K562 (cell line): ENCODE results near the gene FASTKD1. TPM values are rescaled to one million over a fixed set of nuclear protein-coding genes. Genes with fewer than 3 reads are reported as not detected.
A peak's percentile ranks its signal among the peaks of the same experiment; 100 is the strongest.

Source experiments
- ARID2 ChIP-seq: fragments of 450-650 bp; IDR thresholded peaks from 2 replicates; pipeline ENCODE4 v1.6.1; 2017; ENCODE audit warnings: antibody characterized with exemption, mild to moderate bottlenecking
- ATF7 ChIP-seq: fragments of 450-650 bp; IDR thresholded peaks from 2 replicates; pipeline ENCODE4 v1.7.1; 2014; ENCODE audit warnings: mild to moderate bottlenecking, moderate library complexity
- HES1 ChIP-seq: fragments of 450-650 bp; IDR thresholded peaks from 2 replicates; pipeline ENCODE4 v1.6.1; 2016; ENCODE audit warnings: low read depth, mild to moderate bottlenecking, moderate library complexity
- HMG20A ChIP-seq: fragments of 450-650 bp; formaldehyde crosslinking; conservative IDR thresholded peaks from 2 replicates; pipeline ENCODE4 v1.4.0; 2020; ENCODE audit warnings: mild to moderate bottlenecking, mixed read lengths
- IFI16 ChIP-seq: fragments of 250-450 bp; sonication (Bioruptor Pico); IDR thresholded peaks from 2 replicates; pipeline ENCODE4 v2.1.2; 2022; ENCODE audit warnings: mild to moderate bottlenecking, inconsistent platforms
- MTA1 ChIP-seq: fragments of 450-650 bp; IDR thresholded peaks from 2 replicates; pipeline ENCODE4 v1.6.1; 2017; ENCODE audit warnings: borderline replicate concordance
- PBX2 ChIP-seq, 2 experiments: IDR thresholded peaks in 1 of 2; conservative IDR thresholded peaks in 1 of 2; 2 replicates each; pipeline ENCODE4 v1.6.1; 2016; ENCODE audit warnings: low read depth in 2 of 2, mild to moderate bottlenecking in 1 of 2, missing compliant biosample characterization in 1 of 2, missing genetic modification characterization in 1 of 2, moderate library complexity in 1 of 2
- SAFB2 ChIP-seq: fragments of 200-400 bp; formaldehyde crosslinking; IDR thresholded peaks from 2 replicates; pipeline ENCODE4 v1.6.1; 2018; ENCODE audit warnings: borderline replicate concordance, low read length, low read depth, moderate library complexity; ENCODE audit not compliant: severe bottlenecking
- SETDB1 ChIP-seq: IDR thresholded peaks from one replicate; pipeline ENCODE4 v1.6.1; 2012; ENCODE audit warnings: low read length, control low read depth, inconsistent platforms
- SOX6 ChIP-seq: fragments of 450-650 bp; IDR thresholded peaks from 2 replicates; pipeline ENCODE4 v1.6.1; 2014; ENCODE audit warnings: mild to moderate bottlenecking
- TAF9B ChIP-seq: fragments of 450-650 bp; IDR thresholded peaks from 2 replicates; pipeline ENCODE4 v1.6.1; 2018; ENCODE audit warnings: mild to moderate bottlenecking; ENCODE audit not compliant: partially characterized antibody
- XRCC5 ChIP-seq: fragments of 200-400 bp; formaldehyde crosslinking; IDR thresholded peaks from 2 replicates; pipeline ENCODE4 v1.6.1; 2017; ENCODE audit warnings: low read depth, mild to moderate bottlenecking, low read length
- ZNF121 ChIP-seq: sonication (generic); formaldehyde crosslinking; conservative IDR thresholded peaks from 2 replicates; pipeline ENCODE4 v1.8.0; 2022; ENCODE audit warnings: missing genetic modification reagents
- ZNF655 ChIP-seq: fragments of 250-450 bp; sonication (Bioruptor Pico); IDR thresholded peaks from 2 replicates; pipeline ENCODE4 v1.5.0; 2021
- ZNF79 ChIP-seq: fragments of 250-450 bp; sonication (Bioruptor Pico); IDR thresholded peaks from 2 replicates; pipeline ENCODE4 v1.4.0; 2020; ENCODE audit warnings: low read depth, mild to moderate bottlenecking, moderate library complexity
- polyA plus RNA-seq, 8 experiments: library from polyadenylated mRNA; depleted of rRNA in 4 of 8; stranded (reverse) in 5 of 8; unstranded in 3 of 8; fragments of >200 nt; fragmentation: Nextera tagmentation in 2 of 8; fragmentation: Illumina TruSeq in 1 of 8; extraction: Ambion mirVana in 2 of 8; extraction: Trizol in 1 of 8; gene quantifications; 2 replicates each; pipeline versions ENCODE4 v1.2.1 to v1.2.3, GENCODE V29; 2011 to 2014; ENCODE audit warnings: inconsistent platforms in 1 of 8, missing spikeins in 1 of 8
- total RNA-seq, 7 experiments: library from RNA; depleted of rRNA in 6 of 7; stranded (reverse); fragments of >200 nt in 6 of 7; fragmentation: Illumina TruSeq in 2 of 7; extraction: Trizol in 2 of 7; gene quantifications; 2 replicates each; pipeline versions ENCODE4 v1.2.1 to v1.2.3, GENCODE V29; 2011 to 2021; ENCODE audit warnings: low replicate concordance in 1 of 7

Gene FASTKD1
- total and polyA plus RNA-seq, 9 of the 15 experiments (the other 6 are each of a cell fraction or from before 2014, with no cell fraction given) = 63.5 to 134 (median 119) TPM

GRCh38 chr2:169584005-169584877, 10.6 kb upstream of the FASTKD1 start, which contains the start of gene PPIG (continued):
- peak; percentile 49 for TF ChIP-seq SOX6
- TF ChIP-seq ZNF79 (CRISPR knock-in tag) = 0 out of 2 replicates have a peak, but pooled peaks have one; percentile 60
- no peak for TF ChIP-seq SAFB2
- TF ChIP-seq MTA1 = peak; percentile 99
- TF ChIP-seq ZNF121 (CRISPR knock-in tag) = no peak
- TF ChIP-seq ATF7 = peak; percentile 93
- no peak; the same call in 1 of the 2 replicates for TF ChIP-seq XRCC5
- no peak for TF ChIP-seq SETDB1
- TF ChIP-seq HES1 = 0 out of 2 replicates have a peak, but pooled peaks have one; percentile 4
- TF ChIP-seq ARID2 = no peak
- TF ChIP-seq HMG20A (CRISPR knock-in tag) = no peak
- TF ChIP-seq IFI16 (CRISPR knock-in tag) = no peak
- TF ChIP-seq PBX2 (CRISPR knock-in tag; IDR thresholded peaks at IDR 0.05; ENCODE audit: low read depth) = 0 out of 2 replicates have a peak, but pooled peaks have one; percentile 19
- peak; percentile 41; the same call in 1 of the 2 replicates for TF ChIP-seq PBX2 (tag; conservative IDR thresholded peaks at IDR 0.05; ENCODE audit: low read depth)
- TF ChIP-seq TAF9B = peak; percentile 88
- TF ChIP-seq ZNF655 (CRISPR knock-in tag) = no peak
